AG10803 (cell line): ENCODE results near the gene GNAS.
A peak's percentile ranks its signal among the peaks of the same experiment; 100 is the strongest.

Experiments used
- DNase-seq: peaks from one replicate; pipeline ENCODE4 v3.0.0; 2010; ENCODE audit warnings: low read depth
- H3K4me3 ChIP-seq: 2 replicates; pipeline ENCODE4 v1.5.1; 2011; ENCODE audit warnings: mild to moderate bottlenecking, low read length, control low read depth
- CTCF ChIP-seq: conservative IDR thresholded peaks from 2 replicates; pipeline ENCODE4 v1.5.1; 2011; ENCODE audit warnings: mild to moderate bottlenecking, low read length, control low read depth, inconsistent platforms

GNAS gene

GRCh38 chr20:58905236-58905635 is 52.7 kb downstream of the GNAS start:
- no peak for TF ChIP-seq CTCF

GRCh38 chr20:58906111-58906510 is 53.6 kb downstream of the GNAS start:
- TF ChIP-seq CTCF, result no peak
- DNase-seq, result no peak
- H3K4me3 ChIP-seq, result no peak overlapping the region

More at GRCh38 chr20:58905236-58905635, 52.7 kb downstream of the GNAS start:
- H3K4me3 ChIP-seq, result no peak overlapping the region
- DNase-seq, result peak; percentile 57

- peak overlapping the region; percentile 44 for H3K4me3 ChIP-seq
- no peak for TF ChIP-seq CTCF
- peak; percentile 64 for DNase-seq
These were observed 54.4 kb downstream of the GNAS start for GRCh38 chr20:58906894-58907293.

DNA sequence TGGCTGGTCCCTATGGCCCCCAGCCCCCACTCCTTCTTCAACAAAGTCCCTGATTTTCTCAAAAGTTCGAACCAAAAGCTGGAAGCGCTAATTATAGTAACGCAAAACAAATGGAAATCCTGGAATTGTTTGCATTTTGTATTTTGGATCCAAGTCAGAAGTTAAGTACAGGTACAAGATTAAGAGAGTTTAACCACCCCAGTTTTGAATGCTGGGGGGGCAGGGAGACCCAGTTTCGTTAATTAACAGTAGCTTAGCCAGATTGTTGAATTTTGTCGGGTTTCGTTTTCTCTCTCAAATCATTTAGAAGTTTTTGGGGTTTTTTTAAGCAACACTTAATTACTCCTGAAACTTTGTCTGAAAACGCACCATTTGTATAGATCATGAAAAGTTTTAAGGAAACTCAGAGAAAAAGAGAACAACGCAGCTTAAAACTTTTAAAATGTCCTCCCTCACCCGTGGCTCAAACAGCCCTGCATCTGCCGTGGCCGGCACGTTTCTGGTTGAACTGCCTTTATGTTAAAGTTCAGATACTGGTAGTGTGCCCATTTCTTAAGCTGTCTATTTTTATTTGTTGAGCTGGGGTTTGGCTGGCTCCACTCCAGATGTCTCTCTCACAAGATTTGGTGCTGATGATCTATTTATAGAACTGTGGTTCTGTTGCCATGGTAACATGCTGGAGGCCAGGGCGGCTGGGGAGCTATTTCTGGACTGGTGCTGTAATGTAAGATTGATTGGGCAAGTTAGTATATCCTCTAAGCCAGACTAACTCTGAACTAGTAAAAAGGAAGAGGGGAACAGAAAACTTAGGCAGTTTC is 55.0 kb downstream of the GNAS start:
- peak overlapping the region; percentile 44 for H3K4me3 ChIP-seq
- peak; percentile 99 for DNase-seq
- TF ChIP-seq CTCF, result no peak

DNA sequence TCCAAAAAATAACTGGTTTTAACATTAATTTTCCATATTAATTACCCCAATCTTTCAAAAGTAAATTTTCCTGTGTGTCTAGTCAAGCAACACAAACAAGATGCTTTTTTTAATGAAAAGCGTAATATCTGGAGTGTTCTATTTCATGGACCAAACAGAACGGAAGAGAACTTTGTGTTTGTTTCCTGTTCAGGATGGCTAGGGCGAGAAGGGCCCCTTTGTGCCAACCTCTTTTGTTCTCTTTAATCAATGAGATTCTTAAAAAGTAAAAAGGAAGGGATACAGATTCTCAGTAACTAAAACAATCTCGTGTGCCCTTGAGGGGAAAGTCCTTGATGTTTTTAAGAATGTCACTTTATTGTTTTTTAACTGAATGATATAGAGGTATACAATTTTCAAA is 55.7 kb downstream of the GNAS start:
- no peak for DNase-seq
- H3K4me3 ChIP-seq, result no peak overlapping the region; the same call in 1 of the 2 replicates
- TF ChIP-seq CTCF, result no peak

DNA sequence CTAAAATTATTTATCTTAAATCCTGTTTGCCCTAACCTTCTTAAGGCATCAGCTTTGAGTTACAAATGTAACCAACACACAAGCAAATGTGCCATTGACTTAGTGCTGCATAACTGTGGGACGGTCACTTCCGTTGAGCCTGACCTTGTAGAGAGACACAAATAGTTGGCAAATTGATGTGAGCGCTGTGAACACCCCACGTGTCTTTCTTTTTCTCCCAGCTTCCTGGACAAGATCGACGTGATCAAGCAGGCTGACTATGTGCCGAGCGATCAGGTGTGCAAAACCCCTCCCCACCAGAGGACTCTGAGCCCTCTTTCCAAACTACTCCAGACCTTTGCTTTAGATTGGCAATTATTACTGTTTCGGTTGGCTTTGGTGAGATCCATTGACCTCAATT is 56.4 kb downstream of the GNAS start:
- no peak for TF ChIP-seq CTCF
- no peak overlapping the region for H3K4me3 ChIP-seq
- DNase-seq, result no peak

GRCh38 chr20:58909585-58909984 is 57.1 kb downstream of the GNAS start:
- no peak for TF ChIP-seq CTCF
- no peak for DNase-seq
- H3K4me3 ChIP-seq, result no peak overlapping the region
